ENCODE measurements around the gene RFESD. TPM values are rescaled to one million over a fixed set of nuclear protein-coding genes. Genes with fewer than 3 reads are reported as not detected.

RFESD gene
- total and polyA plus RNA-seq, 2 of the 13 experiments (the other 11 are each of a cell fraction or from before 2014, with no cell fraction given) = 1.1 to 2.2 TPM

DNA sequence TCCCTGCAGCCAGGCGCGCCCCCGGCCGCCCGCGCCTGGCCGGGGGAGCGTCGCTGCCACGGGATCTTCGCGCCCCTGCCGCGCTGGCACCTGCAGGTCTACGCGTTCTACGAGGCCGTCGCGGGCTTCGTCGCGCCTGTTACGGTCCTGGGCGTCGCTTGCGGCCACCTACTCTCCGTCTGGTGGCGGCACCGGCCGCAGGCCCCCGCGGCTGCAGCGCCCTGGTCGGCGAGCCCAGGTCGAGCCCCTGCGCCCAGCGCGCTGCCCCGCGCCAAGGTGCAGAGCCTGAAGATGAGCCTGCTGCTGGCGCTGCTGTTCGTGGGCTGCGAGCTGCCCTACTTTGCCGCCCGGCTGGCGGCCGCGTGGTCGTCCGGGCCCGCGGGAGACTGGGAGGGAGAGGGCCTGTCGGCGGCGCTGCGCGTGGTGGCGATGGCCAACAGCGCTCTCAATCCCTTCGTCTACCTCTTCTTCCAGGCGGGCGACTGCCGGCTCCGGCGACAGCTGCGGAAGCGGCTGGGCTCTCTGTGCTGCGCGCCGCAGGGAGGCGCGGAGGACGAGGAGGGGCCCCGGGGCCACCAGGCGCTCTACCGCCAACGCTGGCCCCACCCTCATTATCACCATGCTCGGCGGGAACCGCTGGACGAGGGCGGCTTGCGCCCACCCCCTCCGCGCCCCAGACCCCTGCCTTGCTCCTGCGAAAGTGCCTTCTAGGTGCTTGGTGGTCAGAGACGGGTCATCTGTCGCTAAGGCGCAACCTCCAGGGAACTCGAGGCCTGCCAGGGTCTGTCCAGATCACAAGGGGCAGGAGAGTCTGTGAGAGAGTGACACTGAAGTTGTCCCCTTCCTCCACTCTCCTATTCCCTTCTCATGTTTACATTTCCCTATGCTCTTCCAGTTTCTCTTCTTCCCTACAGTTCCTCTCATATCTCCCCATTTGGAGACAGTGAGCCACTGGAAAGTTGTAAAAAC, 25.4 kb upstream of the RFESD start (continued):
- peak; percentile 40; the same call in 1 of the 2 replicates for TF ChIP-seq HOXA5 (CRISPR knock-in tag; IDR thresholded peaks at IDR 0.05)
- TF ChIP-seq ZBTB1 (CRISPR knock-in tag; IDR thresholded peaks at IDR 0.05; ENCODE audit: borderline replicate concordance) = no peak
- TF ChIP-seq ZBTB38 (CRISPR knock-in tag; IDR thresholded peaks at IDR 0.05) = 0 out of 2 replicates have a peak, but pooled peaks have one; percentile 37
- peak; percentile 92 for TF ChIP-seq ZNF841 (CRISPR knock-in tag; IDR thresholded peaks at IDR 0.05; ENCODE audit: borderline replicate concordance)
- TF ChIP-seq, protein P1, sequence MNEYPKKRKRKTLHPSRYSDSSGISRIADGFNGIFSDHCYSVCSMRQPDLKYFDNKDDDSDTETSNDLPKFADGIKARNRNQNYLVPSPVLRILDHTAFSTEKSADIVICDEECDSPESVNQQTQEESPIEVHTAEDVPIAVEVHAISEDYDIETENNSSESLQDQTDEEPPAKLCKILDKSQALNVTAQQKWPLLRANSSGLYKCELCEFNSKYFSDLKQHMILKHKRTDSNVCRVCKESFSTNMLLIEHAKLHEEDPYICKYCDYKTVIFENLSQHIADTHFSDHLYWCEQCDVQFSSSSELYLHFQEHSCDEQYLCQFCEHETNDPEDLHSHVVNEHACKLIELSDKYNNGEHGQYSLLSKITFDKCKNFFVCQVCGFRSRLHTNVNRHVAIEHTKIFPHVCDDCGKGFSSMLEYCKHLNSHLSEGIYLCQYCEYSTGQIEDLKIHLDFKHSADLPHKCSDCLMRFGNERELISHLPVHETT (CRISPR knock-in tag; conservative IDR thresholded peaks at IDR 0.05) = peak; percentile 27; the same call in 1 of the 2 replicates
- 0 out of 2 replicates have a peak, but pooled peaks have one; percentile 11 for TF ChIP-seq MED1 (CRISPR knock-in tag; IDR thresholded peaks at IDR 0.05)
- TF ChIP-seq HIVEP1 (CRISPR knock-in tag; IDR thresholded peaks at IDR 0.05) = peak; percentile 70; the same call in 1 of the 2 replicates
- peak; percentile 40; the same call in 1 of the 2 replicates for TF ChIP-seq ZNF143 (CRISPR knock-in tag; IDR thresholded peaks at IDR 0.05)
- TF ChIP-seq, protein P2, sequence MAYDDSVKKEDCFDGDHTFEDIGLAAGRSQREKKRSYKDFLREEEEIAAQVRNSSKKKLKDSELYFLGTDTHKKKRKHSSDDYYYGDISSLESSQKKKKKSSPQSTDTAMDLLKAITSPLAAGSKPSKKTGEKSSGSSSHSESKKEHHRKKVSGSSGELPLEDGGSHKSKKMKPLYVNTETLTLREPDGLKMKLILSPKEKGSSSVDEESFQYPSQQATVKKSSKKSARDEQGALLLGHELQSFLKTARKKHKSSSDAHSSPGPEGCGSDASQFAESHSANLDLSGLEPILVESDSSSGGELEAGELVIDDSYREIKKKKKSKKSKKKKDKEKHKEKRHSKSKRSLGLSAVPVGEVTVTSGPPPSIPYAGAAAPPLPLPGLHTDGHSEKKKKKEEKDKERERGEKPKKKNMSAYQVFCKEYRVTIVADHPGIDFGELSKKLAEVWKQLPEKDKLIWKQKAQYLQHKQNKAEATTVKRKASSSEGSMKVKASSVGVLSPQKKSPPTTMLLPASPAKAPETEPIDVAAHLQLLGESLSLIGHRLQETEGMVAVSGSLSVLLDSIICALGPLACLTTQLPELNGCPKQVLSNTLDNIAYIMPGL (CRISPR knock-in tag; IDR thresholded peaks at IDR 0.05; ENCODE audit: borderline replicate concordance in 1 of 2, low read depth in 1 of 2) = peak in 1 of 2 experiments; percentile 47; a peak in 2 of 4 replicates
- peak; percentile 33; the same call in 1 of the 2 replicates for TF ChIP-seq MXD4 (CRISPR knock-in tag; IDR thresholded peaks at IDR 0.05)
- TF ChIP-seq, protein P3, sequence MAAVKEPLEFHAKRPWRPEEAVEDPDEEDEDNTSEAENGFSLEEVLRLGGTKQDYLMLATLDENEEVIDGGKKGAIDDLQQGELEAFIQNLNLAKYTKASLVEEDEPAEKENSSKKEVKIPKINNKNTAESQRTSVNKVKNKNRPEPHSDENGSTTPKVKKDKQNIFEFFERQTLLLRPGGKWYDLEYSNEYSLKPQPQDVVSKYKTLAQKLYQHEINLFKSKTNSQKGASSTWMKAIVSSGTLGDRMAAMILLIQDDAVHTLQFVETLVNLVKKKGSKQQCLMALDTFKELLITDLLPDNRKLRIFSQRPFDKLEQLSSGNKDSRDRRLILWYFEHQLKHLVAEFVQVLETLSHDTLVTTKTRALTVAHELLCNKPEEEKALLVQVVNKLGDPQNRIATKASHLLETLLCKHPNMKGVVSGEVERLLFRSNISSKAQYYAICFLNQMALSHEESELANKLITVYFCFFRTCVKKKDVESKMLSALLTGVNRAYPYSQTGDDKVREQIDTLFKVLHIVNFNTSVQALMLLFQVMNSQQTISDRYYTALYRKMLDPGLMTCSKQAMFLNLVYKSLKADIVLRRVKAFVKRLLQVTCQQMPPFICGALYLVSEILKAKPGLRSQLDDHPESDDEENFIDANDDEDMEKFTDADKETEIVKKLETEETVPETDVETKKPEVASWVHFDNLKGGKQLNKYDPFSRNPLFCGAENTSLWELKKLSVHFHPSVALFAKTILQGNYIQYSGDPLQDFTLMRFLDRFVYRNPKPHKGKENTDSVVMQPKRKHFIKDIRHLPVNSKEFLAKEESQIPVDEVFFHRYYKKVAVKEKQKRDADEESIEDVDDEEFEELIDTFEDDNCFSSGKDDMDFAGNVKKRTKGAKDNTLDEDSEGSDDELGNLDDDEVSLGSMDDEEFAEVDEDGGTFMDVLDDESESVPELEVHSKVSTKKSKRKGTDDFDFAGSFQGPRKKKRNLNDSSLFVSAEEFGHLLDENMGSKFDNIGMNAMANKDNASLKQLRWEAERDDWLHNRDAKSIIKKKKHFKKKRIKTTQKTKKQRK (IDR thresholded peaks at IDR 0.05; ENCODE audit: low read length) = no peak
- peak; percentile 78; the same call in 1 of the 2 replicates for TF ChIP-seq ZNF562 (CRISPR knock-in tag; IDR thresholded peaks at IDR 0.05; ENCODE audit: borderline replicate concordance)
- no peak for TF ChIP-seq NFE2 (CRISPR knock-in tag; IDR thresholded peaks at IDR 0.05)
- TF ChIP-seq PHF5A (CRISPR knock-in tag; IDR thresholded peaks at IDR 0.05; ENCODE audit: low read depth, unreplicated experiment) = no peak
- TF ChIP-seq, protein P4, sequence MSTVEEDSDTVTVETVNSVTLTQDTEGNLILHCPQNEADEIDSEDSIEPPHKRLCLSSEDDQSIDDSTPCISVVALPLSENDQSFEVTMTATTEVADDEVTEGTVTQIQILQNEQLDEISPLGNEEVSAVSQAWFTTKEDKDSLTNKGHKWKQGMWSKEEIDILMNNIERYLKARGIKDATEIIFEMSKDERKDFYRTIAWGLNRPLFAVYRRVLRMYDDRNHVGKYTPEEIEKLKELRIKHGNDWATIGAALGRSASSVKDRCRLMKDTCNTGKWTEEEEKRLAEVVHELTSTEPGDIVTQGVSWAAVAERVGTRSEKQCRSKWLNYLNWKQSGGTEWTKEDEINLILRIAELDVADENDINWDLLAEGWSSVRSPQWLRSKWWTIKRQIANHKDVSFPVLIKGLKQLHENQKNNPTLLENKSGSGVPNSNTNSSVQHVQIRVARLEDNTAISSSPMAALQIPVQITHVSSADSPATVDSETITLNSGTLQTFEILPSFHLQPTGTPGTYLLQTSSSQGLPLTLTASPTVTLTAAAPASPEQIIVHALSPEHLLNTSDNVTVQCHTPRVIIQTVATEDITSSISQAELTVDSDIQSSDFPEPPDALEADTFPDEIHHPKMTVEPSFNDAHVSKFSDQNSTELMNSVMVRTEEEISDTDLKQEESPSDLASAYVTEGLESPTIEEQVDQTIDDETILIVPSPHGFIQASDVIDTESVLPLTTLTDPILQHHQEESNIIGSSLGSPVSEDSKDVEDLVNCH (CRISPR knock-in tag; IDR thresholded peaks at IDR 0.05) = no peak
- TF ChIP-seq, protein P5, sequence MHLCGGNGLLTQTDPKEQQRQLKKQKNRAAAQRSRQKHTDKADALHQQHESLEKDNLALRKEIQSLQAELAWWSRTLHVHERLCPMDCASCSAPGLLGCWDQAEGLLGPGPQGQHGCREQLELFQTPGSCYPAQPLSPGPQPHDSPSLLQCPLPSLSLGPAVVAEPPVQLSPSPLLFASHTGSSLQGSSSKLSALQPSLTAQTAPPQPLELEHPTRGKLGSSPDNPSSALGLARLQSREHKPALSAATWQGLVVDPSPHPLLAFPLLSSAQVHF (CRISPR knock-in tag; IDR thresholded peaks at IDR 0.05) = peak; percentile 68; the same call in 1 of the 2 replicates
- TF ChIP-seq ZNF124 (CRISPR knock-in tag; IDR thresholded peaks at IDR 0.05) = 0 out of 2 replicates have a peak, but pooled peaks have one; percentile 33
- TF ChIP-seq ZNF564 (CRISPR knock-in tag; IDR thresholded peaks at IDR 0.05) = 0 out of 2 replicates have a peak, but pooled peaks have one; percentile 18
